ENCODE results near the gene ADGRG4.

The ADGRG4 gene

DNA sequence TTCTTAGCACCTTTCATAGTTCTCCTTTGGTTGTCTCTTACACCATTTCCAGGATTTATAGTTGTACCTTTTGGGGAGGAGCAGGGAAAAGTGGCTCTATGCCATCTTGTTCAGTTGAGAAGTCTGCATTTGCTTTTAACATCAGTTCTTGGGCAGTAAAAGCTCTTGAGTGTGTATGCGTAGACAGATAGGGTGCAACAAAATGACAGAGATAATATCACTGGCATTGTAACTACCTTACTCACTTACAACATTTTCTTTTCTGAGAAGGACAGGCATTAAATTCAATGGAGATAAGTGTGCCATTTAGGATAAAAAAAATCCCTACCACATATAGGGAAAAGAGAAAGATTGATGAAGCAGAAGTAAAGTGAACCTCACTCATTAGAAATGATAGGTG lies 38.9 kb downstream of the ADGRG4 start:
- TF ChIP-seq, protein P1, sequence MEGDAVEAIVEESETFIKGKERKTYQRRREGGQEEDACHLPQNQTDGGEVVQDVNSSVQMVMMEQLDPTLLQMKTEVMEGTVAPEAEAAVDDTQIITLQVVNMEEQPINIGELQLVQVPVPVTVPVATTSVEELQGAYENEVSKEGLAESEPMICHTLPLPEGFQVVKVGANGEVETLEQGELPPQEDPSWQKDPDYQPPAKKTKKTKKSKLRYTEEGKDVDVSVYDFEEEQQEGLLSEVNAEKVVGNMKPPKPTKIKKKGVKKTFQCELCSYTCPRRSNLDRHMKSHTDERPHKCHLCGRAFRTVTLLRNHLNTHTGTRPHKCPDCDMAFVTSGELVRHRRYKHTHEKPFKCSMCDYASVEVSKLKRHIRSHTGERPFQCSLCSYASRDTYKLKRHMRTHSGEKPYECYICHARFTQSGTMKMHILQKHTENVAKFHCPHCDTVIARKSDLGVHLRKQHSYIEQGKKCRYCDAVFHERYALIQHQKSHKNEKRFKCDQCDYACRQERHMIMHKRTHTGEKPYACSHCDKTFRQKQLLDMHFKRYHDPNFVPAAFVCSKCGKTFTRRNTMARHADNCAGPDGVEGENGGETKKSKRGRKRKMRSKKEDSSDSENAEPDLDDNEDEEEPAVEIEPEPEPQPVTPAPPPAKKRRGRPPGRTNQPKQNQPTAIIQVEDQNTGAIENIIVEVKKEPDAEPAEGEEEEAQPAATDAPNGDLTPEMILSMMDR (IDR thresholded peaks at IDR 0.05; ENCODE audit: low read depth, low read length), result no peak
- H3K27me3 ChIP-seq (ENCODE audit: insufficient read depth, low read depth, severe bottlenecking), result peaks cover 42% of the 10 kb centered on the region
- no peak for DNase-seq

DNA sequence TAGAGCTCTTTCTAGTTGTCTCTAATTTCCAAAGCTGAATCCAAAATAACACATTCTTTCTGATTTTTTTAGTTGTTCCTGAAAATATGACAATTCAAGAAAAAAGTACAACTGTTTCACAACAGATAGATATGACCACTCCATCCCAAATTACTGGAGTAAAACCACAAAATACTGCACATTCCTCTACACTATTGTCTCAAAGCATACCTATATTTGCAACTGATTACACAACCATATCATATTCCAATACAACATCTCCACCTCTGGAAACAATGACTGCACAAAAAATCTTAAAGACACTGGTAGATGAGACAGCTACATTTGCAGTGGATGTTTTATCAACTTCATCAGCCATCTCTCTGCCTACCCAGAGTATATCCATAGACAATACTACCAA lies 43.6 kb downstream of the ADGRG4 start:
- TF ChIP-seq, protein P1 (IDR thresholded peaks at IDR 0.05; ENCODE audit: low read depth, low read length), result no peak

More for the DNA sequence above, 38.9 kb downstream of the ADGRG4 start:
- Histone ChIP-seq H3K4me3 (ENCODE audit: low read depth, low read length) (no peak overlapping the region), H3K27ac (no peak overlapping the region), H3K9me3 (ENCODE audit: severe bottlenecking) (no peaks in the 10 kb centered on the region), H3K36me3 (no peaks in the 10 kb centered on the region)

DNA sequence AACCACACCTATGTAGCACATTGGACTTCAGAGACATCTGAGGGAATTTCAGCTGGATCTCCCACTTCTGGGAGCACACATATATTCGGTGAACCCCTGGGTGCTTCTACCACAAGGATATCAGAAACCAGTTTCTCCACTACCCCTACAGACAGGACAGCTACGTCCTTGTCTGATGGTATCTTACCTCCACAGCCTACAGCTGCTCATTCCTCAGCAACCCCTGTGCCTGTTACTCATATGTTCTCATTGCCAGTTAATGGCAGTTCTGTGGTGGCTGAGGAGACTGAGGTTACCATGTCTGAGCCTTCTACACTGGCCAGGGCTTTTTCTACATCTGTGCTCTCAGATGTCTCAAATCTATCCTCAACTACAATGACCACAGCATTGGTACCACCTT lies 45.7 kb downstream of the ADGRG4 start:
- H3K27ac ChIP-seq, result no peak overlapping the region
- DNase-seq, result no peak
- H3K4me3 ChIP-seq (ENCODE audit: low read depth, low read length), result no peak overlapping the region
- H3K9me3 ChIP-seq (ENCODE audit: severe bottlenecking), result no peaks in the 10 kb centered on the region
- H3K27me3 ChIP-seq (ENCODE audit: insufficient read depth, low read depth, severe bottlenecking), result peaks cover 40% of the 10 kb centered on the region
- TF ChIP-seq, protein P1 (IDR thresholded peaks at IDR 0.05; ENCODE audit: low read depth, low read length), result no peak
- H3K36me3 ChIP-seq, result no peaks in the 10 kb centered on the region

More for the DNA sequence above, 43.6 kb downstream of the ADGRG4 start:
- peaks cover 41% of the 10 kb centered on the region for H3K27me3 ChIP-seq (ENCODE audit: insufficient read depth, low read depth, severe bottlenecking)
- no peaks in the 10 kb centered on the region for H3K36me3 ChIP-seq
- no peak overlapping the region for H3K4me3 ChIP-seq (ENCODE audit: low read depth, low read length)
- no peak for DNase-seq
- no peak overlapping the region for H3K27ac ChIP-seq
- no peaks in the 10 kb centered on the region for H3K9me3 ChIP-seq (ENCODE audit: severe bottlenecking)

DNA sequence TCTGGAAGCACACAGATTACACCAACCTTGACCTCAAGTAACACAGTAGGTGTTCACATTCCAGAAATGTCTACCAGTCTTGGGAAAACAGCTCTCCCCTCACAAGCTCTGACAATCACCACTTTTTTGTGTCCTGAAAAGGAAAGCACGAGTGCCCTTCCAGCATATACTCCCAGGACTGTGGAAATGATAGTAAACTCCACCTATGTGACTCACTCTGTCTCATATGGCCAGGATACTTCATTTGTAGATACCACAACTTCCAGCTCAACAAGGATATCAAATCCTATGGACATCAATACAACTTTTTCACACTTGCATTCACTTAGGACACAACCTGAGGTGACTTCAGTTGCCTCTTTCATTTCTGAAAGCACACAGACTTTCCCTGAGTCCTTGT lies 46.9 kb downstream of the ADGRG4 start:
- no peak overlapping the region for H3K27ac ChIP-seq
- H3K4me3 ChIP-seq (ENCODE audit: low read depth, low read length), result no peak overlapping the region
- H3K27me3 ChIP-seq (ENCODE audit: insufficient read depth, low read depth, severe bottlenecking), result peaks cover 44% of the 10 kb centered on the region
- TF ChIP-seq, protein P1 (IDR thresholded peaks at IDR 0.05; ENCODE audit: low read depth, low read length), result no peak
- no peaks in the 10 kb centered on the region for H3K36me3 ChIP-seq
- no peaks in the 10 kb centered on the region for H3K9me3 ChIP-seq (ENCODE audit: severe bottlenecking)
- no peak for DNase-seq

DNA sequence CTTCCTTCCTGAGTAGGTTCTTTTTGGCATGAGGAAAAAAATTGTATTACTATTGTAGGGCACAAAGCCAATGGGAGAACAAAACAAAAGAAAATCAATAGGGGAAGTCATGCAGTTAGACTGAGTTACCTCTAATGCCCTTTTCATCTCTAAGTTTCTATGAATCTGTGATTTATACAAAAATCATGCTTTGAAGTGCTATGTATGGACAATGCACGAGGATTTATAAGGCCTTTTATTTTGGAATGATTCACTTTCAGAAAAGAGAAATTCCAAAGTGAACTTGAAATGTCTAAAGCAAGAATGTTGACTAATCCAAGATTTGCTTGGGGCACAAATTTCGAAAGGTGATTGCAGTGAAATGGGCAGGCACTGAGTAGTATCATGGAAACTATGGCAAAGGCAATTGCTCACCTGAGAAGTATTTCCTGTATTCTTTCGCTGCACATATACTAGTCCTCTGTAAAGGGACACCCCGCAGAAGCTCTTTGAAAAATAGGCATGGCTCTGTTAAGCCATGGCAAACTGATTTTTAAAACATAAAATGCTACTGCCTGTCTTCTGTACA lies 52.8 kb downstream of the ADGRG4 start:
- Histone ChIP-seq H3K27ac (no peak overlapping the region), H3K27me3 (ENCODE audit: insufficient read depth, low read depth, severe bottlenecking) (peaks cover 51% of the 10 kb centered on the region), H3K4me3 (ENCODE audit: low read depth, low read length) (no peak overlapping the region), H3K9me3 (ENCODE audit: severe bottlenecking) (no peaks in the 10 kb centered on the region), H3K36me3 (no peaks in the 10 kb centered on the region)
- TF ChIP-seq, protein P1 (IDR thresholded peaks at IDR 0.05; ENCODE audit: low read depth, low read length), result no peak
- DNase-seq, result no peak

DNA sequence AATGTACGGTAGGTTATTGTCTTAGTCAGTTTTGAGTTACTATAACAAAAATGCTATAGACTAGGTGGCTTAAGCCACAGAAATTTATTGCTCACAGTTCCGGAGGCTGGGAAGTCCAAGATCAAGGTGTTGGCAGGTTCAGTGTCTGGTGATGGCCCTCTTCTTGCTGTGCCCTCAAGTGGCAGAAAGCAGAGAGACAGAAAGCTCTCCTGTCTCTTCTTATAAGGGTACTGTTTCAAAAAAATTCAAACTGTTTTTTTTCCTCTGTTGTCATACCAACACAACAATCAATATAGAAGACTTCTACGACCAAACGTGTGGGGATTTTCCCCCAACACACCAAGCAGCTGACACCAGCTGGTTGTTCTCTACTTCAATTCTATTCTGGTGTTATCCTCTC lies 53.4 kb downstream of the ADGRG4 start:
- no peaks in the 10 kb centered on the region for H3K36me3 ChIP-seq
- H3K9me3 ChIP-seq (ENCODE audit: severe bottlenecking), result no peaks in the 10 kb centered on the region
- TF ChIP-seq, protein P1 (IDR thresholded peaks at IDR 0.05; ENCODE audit: low read depth, low read length), result no peak
- peaks cover 53% of the 10 kb centered on the region for H3K27me3 ChIP-seq (ENCODE audit: insufficient read depth, low read depth, severe bottlenecking)
- H3K4me3 ChIP-seq (ENCODE audit: low read depth, low read length), result no peak overlapping the region
- no peak overlapping the region for H3K27ac ChIP-seq
- no peak for DNase-seq

Measured in WERI-Rb-1 (cell line).